NCI-H1105 (cell line): ENCODE data around the gene TMEM74B.

Experiments used
- DNase-seq: peaks from one replicate; lab custom pipeline; 2025; lab: John Stamatoyannopoulos, UW

The TMEM74B gene

GRCh38 chr20:1205802-1206201, 21.0 kb upstream of the TMEM74B start:
- no peak for DNase-seq

- no peak for DNase-seq
Measured at GRCh38 chr20:1204576-1204975, 19.8 kb upstream of the TMEM74B start.

DNA sequence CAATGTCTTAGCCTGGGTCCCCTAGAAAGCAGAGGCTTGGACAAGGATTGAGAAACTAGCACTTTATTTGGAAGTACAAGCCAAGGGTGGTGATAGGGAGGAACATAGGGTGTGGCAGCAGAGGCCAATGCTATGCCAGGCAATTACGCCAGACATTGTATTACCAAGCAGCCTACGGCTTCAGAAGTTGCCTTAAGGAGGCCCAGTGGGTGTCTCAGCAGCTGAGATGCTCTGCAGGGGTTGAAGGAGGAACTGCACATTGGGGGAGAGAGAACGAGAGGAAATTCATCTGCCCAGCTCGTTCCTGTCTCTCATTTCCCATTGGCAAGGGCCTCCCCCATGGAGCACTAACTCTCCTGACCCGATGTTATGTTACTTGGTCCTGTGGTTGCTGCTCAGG, 19.3 kb upstream of the TMEM74B start:
- no peak for DNase-seq

DNA sequence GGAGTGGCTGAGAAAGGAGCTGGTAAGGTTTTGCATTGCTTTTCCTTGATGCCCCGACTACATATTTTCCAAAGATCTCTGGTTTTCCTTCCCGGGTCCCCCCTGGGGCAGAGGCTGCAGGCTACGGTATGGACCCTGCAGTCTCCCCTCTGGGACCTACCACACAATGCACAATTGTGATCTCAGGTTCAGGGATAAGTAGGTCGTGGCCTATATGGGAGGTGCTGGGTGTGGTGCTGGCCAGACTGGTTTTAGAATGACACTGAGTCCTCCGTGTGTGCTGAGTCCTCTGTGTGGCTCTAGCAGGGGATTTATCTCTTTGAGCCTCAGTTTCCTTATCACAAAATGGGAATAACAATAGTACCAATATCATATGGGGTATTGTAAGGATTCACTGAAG, 18.8 kb upstream of the TMEM74B start:
- no peak for DNase-seq

DNA sequence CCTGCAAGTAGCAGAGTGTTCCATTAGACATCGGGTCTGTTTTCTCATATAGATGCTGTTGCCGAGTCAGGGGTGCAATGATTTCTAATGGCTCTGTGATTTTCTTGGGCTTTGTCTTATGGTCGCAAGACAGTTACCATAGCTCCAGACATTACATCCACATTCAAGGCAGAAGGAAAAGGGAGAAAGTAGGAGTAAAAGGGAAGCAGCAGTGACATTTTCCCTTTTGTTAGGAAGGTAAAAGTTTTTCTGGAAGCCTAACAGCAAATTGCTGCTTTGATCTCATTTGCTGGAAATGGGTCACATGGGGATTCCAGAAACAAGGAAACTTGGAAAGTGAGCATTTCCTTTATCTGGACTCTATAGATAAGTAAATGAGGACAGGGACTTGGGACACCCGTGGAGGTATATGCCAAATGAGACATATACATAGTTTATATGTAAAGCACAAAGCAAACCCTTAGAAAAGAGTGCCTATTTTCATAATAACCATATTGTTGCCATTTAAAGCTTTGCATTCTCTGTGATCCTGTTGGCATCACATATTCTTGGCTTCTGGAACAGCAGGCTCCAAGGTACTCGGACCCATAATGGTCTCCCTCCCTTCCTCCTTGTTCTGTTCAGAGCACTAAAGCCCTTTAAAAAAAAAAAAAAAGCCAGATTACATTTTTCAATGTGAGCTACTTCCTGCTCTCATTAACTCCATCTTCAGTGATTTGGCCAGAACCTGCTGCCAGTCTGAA, 18.2 kb upstream of the TMEM74B start, which contains the start of gene C20orf202:
C20orf202 (plus strand) TSS at position 693 of the 743 bp plus-strand sequence. CDS start 132 bp downstream, outside the sequence.
- DNase-seq: no peak

- DNase-seq: no peak
Measured at GRCh38 chr20:1199964-1200363, 15.2 kb upstream of the TMEM74B start.

DNA sequence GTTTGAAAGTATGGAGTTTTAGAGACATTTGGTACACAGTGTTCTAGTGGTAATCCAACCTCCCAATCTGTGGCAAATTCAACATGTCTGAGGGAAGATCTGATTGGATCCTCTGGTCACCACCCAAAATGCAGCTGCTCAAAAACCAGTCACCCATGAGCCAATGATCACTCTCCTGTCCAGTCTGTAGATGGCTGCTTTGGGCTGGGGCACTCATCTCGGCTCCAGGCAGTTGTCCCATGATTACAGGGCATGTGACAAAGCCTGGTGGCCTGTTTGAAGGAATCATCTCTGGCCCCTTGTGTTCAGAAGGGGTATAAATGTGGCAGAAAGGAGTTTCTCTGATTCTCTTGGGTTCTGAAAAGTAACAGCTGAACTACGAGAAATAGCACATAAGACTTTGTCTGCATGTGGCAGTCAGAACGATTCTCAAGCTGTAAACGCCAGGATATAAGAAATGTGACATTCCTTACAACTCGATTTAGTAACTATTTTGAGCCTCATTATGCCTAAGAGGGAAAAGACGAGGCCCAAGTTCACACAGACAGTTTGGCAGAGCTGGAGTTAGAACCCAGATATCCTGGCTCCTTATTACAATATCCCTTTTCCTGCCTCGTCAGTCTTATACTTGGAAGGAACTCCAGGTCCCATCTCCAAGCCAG, 14.6 kb upstream of the TMEM74B start:
- no peak for DNase-seq

- no peak for DNase-seq
Measured at GRCh38 chr20:1198751-1199150, 14.0 kb upstream of the TMEM74B start.

DNA sequence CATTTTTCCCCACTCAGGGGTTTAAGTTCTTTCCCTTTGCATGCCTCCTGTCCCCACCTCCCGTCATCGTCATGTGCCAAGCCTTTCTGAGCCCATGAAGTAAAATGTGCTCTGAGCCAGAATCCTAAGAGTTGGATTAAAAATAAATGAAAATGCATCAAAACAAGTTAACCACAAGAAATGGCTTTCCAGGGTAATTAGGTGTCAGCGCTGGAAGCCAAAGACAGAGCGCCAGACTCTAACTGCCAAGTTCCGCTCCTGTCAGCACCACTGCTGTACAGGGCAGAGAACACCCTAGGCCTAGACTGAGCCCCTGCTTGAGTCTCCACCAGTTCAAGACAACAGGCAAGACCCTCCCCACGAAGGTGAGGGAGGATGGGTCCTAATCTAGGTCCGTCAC, 13.0 kb upstream of the TMEM74B start:
- DNase-seq: no peak

- no peak for DNase-seq
Measured at GRCh38 chr20:1196634-1197033, 11.9 kb upstream of the TMEM74B start.

GRCh38 chr20:1195226-1195625, 10.4 kb upstream of the TMEM74B start:
- no peak for DNase-seq

DNA sequence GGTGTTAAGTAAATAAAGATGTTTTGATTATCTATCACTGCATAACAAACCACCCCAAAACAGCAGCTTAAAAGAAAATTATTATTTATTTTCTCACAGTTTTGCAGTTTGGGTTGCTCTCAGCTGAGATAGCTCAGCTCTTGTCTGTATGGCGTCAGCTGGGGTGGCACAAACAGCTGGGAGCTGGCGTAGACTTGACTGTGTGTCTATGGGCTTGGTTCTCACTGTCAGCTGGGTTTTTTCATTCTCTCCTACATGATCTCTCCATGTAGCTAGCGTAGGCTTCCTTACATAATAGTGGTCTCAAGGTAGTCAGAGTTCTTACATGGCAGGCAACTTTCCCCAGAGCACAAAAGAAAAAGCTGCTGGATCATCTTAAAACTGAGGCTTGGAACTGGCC, 6.5 kb upstream of the TMEM74B start:
- DNase-seq: no peak

DNA sequence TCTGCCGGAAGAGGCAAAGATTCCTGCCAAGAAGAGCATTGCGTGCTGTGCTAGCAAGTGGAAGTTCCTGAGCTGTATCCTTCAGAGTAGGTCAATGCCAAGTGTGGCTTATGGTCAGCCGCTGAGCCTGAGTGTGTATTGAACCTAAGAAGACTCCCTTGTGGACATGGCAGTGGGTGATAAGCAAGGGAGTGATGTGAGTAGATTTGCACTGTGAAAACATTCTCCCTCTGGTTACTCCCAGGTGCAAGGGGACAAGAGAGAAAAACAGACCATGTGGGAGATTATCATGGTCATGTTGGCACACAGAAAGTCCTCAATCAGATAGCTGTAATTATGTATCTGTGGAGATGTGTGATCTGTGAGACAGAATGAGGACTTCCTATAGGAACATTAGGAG, 6.1 kb upstream of the TMEM74B start:
- no peak for DNase-seq

DNA sequence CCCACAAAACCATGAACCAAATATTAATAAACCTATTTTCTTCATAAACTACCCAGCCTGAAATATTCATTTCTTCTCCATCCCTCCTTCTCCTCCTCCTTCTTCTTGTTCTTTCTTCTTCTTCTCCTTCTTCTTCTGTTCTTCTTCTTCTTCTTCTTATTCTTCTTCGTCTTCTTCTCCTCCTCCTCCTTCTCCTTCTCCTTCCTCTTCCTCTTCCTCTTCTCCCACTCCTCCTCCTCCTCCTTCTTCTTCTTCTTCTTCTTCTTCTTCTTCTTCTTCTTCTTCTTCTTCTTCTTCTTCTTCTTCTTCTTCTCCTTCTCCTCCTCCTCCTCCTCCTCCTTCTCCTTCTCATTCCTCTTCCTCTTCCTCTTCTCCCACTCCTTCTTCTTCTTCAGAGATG, 5.0 kb upstream of the TMEM74B start:
- no peak for DNase-seq

DNA sequence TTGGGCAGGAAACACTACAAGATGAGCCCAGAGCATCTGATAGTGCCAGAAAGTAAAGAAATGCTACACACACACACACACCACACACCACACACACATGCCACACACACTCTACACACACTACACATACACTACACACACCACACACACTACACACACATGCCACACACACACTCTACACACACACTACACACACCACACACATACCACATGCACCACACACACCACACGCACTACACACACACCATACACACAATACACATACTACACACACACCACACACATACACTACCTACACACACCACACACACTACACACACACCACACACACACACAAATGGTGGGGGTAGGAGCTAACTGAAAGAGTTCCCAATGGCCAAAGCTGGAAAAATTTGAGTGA, 3.6 kb upstream of the TMEM74B start:
- no peak for DNase-seq

DNA sequence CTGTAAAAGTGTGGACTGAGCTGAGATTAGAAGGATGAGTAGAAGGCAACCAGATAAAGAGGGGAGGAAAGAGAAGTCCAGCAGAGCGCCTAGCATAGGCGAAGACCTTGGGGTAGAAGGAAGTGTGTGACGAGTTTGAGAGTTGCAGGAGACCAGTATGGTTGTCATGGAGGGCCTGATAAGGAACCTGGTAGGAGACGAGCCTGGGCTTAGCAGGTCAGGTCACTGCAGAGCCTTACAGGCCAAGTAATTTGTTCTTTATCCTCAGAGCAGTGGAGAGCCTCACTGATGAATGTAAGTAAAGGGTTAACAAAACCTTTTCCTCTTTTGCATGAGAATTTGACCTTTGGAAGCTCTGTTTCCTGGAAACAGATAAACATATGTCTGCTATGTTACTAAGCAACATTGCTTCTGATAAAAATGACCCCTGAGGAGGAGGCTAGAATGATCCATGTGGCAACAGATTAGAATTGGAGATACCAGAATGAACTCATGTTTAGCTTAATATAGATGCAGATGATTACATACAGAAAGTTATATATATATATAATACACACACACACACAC, 2.9 kb upstream of the TMEM74B start:
- no peak for DNase-seq

DNA sequence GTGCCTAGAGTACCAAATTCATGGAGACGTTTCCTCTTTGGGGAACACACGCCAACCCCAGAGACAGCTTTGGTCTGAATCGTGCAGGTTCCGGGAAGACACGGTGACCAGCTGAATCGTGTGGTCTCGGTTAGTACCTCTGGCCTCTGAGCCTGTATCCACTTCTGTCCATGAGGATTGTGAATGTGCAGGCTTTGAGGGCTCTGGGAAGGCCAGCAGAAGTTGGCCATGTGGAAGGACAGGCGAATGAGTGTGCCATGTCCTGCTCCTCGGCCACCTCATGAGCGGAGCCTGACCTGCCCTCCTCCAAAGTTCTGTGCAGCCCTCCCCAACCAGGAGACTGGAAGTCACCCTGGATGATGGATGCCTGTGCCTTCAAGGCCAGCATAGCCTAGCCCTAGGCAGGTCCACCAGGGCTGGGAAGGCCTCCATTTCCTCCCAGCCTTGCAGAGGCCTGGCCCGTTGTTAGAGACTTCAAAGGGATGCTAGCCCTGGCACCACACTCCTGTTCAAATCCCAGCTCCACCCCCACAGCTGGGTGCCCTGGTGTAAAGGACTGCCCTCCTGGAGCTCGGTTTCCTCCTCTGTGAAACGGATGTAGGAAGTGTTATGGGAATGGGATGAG, 1.7 kb upstream of the TMEM74B start:
- DNase-seq: no peak

DNA sequence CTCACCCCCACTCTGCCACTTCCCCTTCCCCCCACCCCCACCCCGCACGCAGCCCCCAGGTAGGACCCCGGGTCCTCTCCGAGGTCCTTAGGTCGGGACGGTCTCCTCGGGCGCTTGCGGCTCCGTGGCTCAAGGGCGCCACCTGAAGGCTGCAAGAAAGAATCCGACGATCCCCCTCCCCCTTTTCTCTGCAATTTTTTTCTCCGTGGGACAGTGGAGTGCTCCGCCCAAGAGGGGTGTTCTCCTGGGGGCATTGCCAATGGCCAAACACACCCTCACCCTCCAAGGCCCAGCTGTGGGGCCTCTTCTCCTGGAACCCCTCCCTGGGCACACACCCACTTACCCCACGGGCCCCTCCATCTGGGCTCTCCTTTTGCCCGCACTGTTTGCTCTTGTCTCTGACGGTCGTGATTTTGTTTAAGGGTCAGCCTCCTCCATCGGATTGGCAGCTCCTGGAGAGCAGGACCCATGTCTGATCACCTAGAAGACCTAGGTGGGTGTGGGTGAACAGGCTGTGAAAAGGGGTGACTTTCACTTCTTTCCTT, 1.1 kb upstream of the TMEM74B start:
- peak; percentile 27 for DNase-seq

- DNase-seq: peak; percentile 39
Measured at GRCh38 chr20:1185316-1185741, 548 bp upstream of the TMEM74B start.

DNA sequence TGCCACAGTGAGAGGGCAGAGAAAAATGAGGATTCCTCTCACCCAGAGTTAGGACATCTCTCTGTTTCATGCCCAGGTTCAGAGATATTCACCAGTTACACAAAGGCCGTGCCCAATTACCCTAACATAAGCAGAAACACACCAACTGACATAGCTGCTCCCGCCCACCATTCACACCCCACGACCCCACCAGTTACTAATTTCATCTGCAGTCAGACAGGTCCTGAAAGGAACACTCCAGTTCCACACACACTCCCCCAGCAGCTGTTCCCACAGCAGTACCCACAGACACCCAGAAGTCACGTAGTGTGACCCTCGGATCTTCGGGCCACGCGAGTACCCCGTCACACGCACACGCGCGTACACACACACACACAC, 532 bp downstream of the TMEM74B start:
- DNase-seq: no peak

DNA sequence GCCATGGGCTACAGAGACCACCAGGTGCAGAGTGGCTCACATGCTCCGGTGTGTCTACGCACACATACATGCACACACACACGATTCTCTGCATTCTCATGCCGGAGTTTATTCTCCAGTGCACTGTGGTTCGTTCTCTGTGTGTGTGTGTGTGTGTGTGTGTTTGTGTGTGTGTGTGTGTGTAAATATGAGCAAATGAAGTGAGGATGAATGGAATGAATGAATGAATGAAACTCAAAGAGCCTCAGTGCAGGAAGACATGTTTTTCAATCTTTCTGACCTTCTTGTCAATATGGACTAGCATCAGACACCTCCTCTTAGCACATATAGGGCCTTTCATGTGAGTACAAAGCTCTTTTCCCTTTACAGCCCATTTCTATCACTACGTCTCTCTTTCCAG, 1.6 kb downstream of the TMEM74B start:
- DNase-seq: no peak

GRCh38 chr20:1182106-1182505, 2.7 kb downstream of the TMEM74B start:
- DNase-seq: no peak

GRCh38 chr20:1180949-1181348, 3.8 kb downstream of the TMEM74B start:
- DNase-seq: no peak
